ENCODE data around the gene GNAT1.

GNAT1 gene

DNA sequence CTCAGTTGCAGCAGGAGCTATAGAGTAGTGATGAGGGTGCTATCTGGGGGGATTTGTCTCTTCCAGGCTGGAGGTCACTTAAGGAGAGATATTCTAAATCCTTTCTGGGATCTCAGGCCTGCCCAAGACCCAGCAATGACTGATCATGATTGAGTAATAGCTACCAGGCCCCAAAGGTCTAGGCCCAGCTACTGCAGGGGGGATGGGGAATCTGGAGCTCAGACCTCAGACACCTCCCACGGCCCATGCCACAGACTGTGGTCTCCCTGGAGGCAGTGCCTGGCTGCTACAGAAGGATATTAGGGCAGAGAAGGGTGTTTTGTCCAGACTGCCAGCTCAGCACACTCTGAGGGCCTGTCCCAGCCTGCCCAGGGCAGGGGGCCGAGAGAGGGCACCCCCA lies 20.5 kb downstream of the GNAT1 start:
- TF ChIP-seq, protein P1, sequence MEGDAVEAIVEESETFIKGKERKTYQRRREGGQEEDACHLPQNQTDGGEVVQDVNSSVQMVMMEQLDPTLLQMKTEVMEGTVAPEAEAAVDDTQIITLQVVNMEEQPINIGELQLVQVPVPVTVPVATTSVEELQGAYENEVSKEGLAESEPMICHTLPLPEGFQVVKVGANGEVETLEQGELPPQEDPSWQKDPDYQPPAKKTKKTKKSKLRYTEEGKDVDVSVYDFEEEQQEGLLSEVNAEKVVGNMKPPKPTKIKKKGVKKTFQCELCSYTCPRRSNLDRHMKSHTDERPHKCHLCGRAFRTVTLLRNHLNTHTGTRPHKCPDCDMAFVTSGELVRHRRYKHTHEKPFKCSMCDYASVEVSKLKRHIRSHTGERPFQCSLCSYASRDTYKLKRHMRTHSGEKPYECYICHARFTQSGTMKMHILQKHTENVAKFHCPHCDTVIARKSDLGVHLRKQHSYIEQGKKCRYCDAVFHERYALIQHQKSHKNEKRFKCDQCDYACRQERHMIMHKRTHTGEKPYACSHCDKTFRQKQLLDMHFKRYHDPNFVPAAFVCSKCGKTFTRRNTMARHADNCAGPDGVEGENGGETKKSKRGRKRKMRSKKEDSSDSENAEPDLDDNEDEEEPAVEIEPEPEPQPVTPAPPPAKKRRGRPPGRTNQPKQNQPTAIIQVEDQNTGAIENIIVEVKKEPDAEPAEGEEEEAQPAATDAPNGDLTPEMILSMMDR (IDR thresholded peaks at IDR 0.05; ENCODE audit: insufficient read depth, low read length, missing control alignments), result no peak
- no peak overlapping the region for H3K4me3 ChIP-seq (ENCODE audit: low read depth, low read length)
- CTCF ChIA-PET, result interaction anchor here (1.1 to 33.1 kb wide), 7 partner anchors 9 to 98 kb away, joined by 3 to 1029 read pairs (median 6); partner anchors contain the start of gene GNAT1
- no peak for DNase-seq (ENCODE audit: low read depth, low spot score)
- POLR2A ChIA-PET, result no interaction called here

DNA sequence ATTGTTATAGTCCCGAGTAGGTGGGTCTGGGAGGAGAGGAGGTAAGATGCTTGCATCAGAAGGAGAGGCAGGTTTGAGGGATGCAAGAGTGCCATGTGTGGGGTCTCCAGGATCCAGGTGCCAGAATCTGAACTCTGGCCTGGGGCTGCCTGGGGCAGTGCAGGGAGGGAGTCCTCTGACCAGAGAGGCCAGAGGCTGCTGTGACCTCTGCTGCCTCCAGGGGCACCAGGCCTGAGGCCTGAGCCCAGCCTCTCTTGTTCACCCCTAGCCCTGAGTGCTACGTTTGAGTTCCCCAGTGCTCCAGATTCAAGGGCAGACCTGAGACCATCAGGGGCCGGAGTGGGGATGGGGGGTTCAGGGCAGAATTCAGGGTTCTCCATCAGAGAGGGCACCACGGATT lies 21.1 kb downstream of the GNAT1 start:
- ChIA-PET POLR2A (no interaction called here), CTCF (interaction anchor here (1.1 to 33.1 kb wide), 8 partner anchors 9 to 99 kb away, joined by 3 to 1029 read pairs (median 5); partner anchors contain the start of gene GNAT1)
- TF ChIP-seq, protein P1 (IDR thresholded peaks at IDR 0.05; ENCODE audit: insufficient read depth, low read length, missing control alignments), result no peak

DNA sequence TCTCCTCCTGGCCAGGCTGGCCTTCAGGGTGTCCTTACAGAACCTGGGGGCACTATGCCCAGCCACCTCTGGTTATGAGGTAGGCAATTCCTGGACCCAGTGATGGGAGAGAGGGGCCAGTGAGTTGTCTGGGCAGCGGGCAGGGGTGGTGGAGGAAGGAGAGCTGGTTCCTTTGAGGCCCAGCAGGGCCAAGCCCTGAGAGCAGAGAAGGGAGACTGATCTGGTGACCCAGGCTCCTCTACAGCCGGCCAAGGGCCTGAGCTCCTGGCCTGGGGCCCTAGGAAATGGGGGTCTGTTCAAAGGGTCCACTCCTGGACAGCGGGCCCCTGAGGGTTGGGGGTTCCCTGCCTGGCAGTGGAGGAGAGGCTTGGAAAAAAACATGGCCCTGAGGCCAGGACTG lies 21.6 kb downstream of the GNAT1 start:
- DNase-seq (ENCODE audit: low read depth, low spot score), result no peak
- TF ChIP-seq, protein P1 (IDR thresholded peaks at IDR 0.05; ENCODE audit: insufficient read depth, low read length, missing control alignments), result no peak
- ChIA-PET CTCF (interaction anchor here (0.7 to 33.1 kb wide), 7 partner anchors 10 to 99 kb away, joined by 3 to 1029 read pairs (median 6); partner anchors contain the start of gene GNAT1), POLR2A (no interaction called here)
- H3K4me3 ChIP-seq (ENCODE audit: low read depth, low read length), result no peak overlapping the region

More for the DNA sequence above, 21.1 kb downstream of the GNAT1 start:
- no peak for DNase-seq (ENCODE audit: low read depth, low spot score)
- H3K4me3 ChIP-seq (ENCODE audit: low read depth, low read length), result no peak overlapping the region

DNA sequence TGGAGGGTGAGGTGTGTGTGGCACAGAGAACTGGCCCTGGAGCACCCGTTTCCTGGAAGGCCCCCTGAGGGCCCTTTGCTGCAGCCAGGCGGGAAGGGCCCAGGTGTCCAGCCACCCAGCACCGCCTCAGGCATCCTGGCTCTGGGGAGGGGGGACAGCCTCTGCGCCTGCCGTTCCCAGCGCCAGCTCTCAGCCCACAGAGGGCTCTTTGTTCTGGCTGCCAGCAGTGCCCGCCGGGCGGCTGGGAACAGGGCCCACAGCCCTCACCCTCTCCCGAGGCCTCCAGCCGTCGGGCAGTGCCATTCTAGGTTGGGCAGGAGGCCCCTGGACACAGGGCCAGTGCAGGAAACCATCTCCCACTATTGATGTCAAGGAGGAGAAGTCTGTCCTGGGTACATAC lies 22.0 kb downstream of the GNAT1 start:
- CTCF ChIA-PET, result interaction anchor here (0.7 to 33.1 kb wide), 7 partner anchors 10 to 100 kb away, joined by 3 to 1029 read pairs (median 6); partner anchors contain the start of gene GNAT1
- POLR2A ChIA-PET, result no interaction called here
- TF ChIP-seq, protein P1 (IDR thresholded peaks at IDR 0.05; ENCODE audit: insufficient read depth, low read length, missing control alignments), result no peak
- no peak overlapping the region for H3K4me3 ChIP-seq (ENCODE audit: low read depth, low read length)
- DNase-seq (ENCODE audit: low read depth, low spot score), result no peak

DNA sequence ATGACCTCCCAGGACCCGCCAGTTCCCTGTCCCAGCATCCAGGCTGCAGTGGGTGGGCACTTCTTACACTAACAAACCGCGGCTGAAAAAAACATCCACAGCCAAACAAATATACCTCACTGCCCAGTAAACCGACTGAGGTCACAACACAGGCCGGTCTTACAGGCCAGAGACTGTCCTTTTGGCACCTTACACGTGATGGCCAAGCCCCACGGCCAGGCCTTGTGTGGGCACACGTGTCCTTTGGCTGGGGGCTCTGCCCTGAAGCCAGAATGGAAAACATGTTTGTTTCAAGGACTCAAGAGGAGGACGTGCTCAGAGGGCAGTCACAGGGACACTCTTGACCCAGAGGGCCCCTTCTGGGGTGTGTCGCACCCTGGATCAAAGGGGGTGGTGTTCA lies 23.4 kb downstream of the GNAT1 start:
- TF ChIP-seq, protein P1 (IDR thresholded peaks at IDR 0.05; ENCODE audit: insufficient read depth, low read length, missing control alignments), result no peak
- no peak for DNase-seq (ENCODE audit: low read depth, low spot score)
- POLR2A ChIA-PET, result no interaction called here
- CTCF ChIA-PET, result interaction anchor here (0.8 to 47.4 kb wide), 5 partner anchors 6 to 94 kb away, joined by 3 to 1609 read pairs (median 365); partner anchors contain the start of genes GNAT1, LSMEM2, SEMA3B and SLC38A3
- no peak overlapping the region for H3K4me3 ChIP-seq (ENCODE audit: low read depth, low read length)

DNA sequence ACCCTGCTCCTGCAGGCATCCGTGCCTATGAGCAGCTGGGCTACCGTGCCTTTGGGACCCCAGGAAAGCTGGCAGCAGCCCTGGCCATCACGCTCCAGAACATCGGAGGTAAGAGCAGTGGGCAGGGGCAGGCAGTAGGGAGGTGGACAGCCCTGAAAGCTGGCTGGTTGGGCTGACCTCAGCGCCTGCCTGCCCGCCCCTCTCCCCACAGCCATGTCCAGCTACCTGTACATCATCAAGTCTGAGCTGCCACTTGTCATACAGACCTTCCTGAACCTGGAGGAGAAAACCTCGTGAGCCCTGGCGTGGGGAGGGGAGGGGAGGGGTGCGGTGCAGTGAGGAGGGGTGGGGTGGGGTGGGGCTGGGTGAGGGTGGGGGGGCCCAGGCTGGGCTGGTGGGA lies 24.1 kb downstream of the GNAT1 start:
- TF ChIP-seq, protein P1 (IDR thresholded peaks at IDR 0.05; ENCODE audit: insufficient read depth, low read length, missing control alignments), result no peak
- CTCF ChIA-PET, result interaction anchor here (0.8 to 47.4 kb wide), 6 partner anchors 7 to 95 kb away, joined by 3 to 1609 read pairs (median 365); partner anchors contain the start of genes GNAT1, LSMEM2, SEMA3B and SLC38A3
- DNase-seq (ENCODE audit: low read depth, low spot score), result no peak
- H3K4me3 ChIP-seq (ENCODE audit: low read depth, low read length), result no peak overlapping the region
- POLR2A ChIA-PET, result no interaction called here
